ENCODE data around the gene BTBD2.
A peak's percentile ranks its signal among the peaks of the same experiment; 100 is the strongest.
"Not testable (repeated sequence)": the region's sequence is repeated elsewhere in the genome, so short reads cannot be mapped to it uniquely, and the experiment has no call there.

BTBD2 gene

DNA sequence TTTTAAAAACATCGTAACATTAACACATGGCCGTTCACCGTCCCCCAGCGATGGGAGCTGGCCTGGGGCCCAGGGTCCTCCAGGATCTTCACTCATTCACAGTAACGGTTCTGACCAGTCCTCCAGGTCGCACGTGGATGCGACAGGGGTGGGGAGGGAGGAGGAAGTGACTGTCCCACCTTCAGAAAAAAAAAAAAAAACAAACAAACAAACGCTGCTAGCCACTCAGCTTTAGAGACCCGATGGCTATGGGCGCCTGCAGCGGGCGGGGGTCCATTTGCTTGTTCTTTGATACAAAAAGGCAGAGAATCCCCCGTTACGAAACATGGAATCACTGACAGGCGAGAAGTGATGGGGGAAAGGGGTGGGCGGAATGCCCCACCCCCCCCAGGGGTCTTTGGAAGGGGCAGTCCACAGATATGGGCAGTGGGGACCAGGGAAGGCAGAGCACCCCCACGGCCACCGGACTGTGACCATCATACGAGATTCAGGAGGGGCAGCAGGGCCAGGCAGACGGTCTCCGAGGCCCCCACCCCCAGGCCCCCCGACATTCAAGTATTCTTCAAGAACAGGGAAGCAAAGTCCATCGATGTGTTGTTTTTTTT, 22.2 kb upstream of the BTBD2 start:
- no peak overlapping the region for H3K4me3 ChIP-seq (ENCODE audit: low read length)
- DNase-seq (ENCODE audit: low read depth) = no peak
- TF ChIP-seq, protein P1, sequence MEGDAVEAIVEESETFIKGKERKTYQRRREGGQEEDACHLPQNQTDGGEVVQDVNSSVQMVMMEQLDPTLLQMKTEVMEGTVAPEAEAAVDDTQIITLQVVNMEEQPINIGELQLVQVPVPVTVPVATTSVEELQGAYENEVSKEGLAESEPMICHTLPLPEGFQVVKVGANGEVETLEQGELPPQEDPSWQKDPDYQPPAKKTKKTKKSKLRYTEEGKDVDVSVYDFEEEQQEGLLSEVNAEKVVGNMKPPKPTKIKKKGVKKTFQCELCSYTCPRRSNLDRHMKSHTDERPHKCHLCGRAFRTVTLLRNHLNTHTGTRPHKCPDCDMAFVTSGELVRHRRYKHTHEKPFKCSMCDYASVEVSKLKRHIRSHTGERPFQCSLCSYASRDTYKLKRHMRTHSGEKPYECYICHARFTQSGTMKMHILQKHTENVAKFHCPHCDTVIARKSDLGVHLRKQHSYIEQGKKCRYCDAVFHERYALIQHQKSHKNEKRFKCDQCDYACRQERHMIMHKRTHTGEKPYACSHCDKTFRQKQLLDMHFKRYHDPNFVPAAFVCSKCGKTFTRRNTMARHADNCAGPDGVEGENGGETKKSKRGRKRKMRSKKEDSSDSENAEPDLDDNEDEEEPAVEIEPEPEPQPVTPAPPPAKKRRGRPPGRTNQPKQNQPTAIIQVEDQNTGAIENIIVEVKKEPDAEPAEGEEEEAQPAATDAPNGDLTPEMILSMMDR (IDR thresholded peaks at IDR 0.05; ENCODE audit: insufficient read depth, low read depth, low read length, missing control alignments) = no peak

DNA sequence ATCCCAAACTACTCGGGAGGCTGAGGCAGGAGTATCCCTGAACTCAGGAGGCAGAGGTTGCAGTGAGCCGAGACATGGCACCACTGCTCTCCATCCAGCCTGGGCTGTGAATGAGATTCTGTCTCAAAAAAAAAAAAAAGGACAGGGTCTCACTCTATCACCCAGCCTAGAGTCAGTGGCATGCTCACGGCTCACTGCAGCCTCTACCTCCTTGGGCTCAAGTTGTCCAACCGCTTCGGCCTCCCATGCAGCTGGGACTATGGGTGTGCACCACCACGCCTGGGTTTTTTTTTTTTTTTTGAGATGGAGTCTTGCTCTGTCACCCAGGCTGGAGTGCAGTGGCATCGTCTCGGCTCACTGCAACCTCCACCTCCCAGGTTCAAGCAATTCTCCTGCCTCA, 20.9 kb upstream of the BTBD2 start:
- DNase-seq (ENCODE audit: low read depth) = no peak
- TF ChIP-seq, protein P1 (IDR thresholded peaks at IDR 0.05; ENCODE audit: insufficient read depth, low read depth, low read length, missing control alignments) = no peak
- H3K4me3 ChIP-seq (ENCODE audit: low read length) = no peak overlapping the region

DNA sequence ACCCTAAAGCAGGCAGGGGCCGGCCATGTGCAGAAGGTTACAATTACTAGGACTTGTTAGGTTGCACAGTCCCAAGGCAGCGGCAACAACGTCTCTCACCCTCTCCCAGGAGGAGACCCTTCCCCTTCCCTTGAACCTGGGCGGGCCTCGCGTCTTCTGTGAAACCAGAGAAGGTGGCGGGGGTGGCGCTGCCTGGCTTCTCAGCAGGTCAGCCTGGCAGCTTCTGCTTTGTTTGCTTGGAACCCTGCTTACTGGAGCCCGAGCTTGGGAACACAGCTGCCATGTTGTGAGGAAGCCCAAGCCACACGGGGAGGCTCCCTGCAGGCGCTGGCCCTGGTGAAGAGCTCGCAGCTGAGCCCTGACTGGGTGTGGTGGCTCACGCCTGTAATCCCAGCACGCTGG, 20.1 kb upstream of the BTBD2 start:
- no peak for DNase-seq (ENCODE audit: low read depth)
- TF ChIP-seq, protein P1 (IDR thresholded peaks at IDR 0.05; ENCODE audit: insufficient read depth, low read depth, low read length, missing control alignments) = no peak
- no peak overlapping the region for H3K4me3 ChIP-seq (ENCODE audit: low read length)

DNA sequence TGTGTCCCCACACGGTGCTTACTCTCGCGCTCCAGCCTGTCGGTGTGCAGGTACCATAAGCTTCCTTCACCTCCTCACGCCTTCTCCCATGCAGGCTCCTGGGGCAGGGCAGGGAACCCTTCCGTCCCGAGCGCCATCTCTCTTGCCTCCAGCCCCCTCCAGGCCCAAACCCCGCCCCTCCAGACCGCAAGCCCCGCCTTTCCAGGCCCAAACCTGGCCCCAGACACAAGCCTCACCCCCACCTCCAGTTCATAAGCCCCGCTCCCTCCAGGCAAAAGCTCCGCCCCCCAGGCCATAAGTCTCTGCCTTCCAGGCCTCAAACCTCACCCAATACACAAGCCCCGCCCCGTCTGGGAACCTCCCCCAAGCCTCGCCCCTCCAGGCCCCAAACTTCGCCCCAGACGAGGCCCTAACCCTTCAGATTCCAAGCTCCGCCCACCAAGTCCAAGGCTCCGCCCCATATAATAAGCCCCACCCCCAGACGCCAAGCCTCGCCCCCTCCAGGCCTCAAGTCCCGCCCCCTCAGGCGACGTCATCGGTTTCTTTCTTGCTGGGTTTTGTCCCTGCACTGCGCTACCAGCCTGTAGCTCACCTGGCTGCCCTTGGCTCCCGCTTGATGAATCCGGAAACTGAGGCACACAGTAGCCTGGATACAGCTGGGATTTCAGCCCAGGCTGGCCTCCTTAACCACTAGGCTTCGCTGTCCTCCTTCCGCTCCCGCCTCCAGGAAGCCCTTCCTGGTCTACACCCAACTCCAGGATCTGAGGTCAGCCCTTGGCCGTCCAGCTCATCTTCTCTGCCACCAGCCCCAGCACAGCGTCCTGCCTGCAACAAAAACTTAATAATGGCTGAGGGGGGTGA, 19.4 kb upstream of the BTBD2 start:
- no peak overlapping the region for H3K4me3 ChIP-seq (ENCODE audit: low read length)
- TF ChIP-seq, protein P1 (IDR thresholded peaks at IDR 0.05; ENCODE audit: insufficient read depth, low read depth, low read length, missing control alignments) = no peak
- DNase-seq (ENCODE audit: low read depth) = peak; percentile 60

DNA sequence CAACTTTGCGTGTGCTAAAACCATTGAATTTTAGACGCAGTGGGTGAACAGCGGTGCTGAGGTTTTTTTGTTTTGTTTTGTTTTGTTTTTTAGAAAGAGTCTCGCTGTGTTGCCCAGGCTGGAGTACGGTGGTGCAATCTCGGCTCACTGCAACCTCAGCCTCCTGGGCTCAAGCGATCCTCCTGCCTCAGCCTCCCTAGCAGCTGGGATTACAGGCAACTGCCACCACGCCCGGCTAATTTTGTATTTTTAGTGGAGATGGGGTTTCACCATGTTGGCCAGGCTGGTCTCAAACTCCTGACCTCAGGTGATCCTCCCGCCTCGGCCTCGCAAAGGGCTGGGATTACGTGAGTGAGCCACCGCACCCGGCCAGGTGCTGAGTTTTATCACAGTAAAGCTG, 18.7 kb upstream of the BTBD2 start:
- not testable (repeated sequence) for H3K4me3 ChIP-seq (ENCODE audit: low read length); DNase-seq (ENCODE audit: low read depth)

DNA sequence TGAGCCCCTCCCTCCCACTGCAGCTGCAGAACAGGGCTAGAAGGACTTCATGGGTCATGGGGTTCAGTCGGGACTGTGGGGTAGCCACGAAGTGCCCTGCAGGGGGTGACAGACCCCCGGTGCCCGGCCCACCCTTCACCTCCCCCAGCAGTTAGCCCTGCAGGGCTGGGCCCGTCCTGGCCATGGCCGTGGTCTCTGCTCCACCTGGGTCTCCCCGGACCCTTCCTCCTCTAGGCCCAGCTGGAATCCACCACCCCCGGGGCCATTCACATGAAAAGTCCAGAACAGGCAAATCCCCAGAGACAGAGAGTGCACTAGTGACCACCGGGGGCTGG, 18.3 kb upstream of the BTBD2 start:
- H3K4me3 ChIP-seq (ENCODE audit: low read length) = no peak overlapping the region
- DNase-seq (ENCODE audit: low read depth) = no peak
- TF ChIP-seq, protein P1 (IDR thresholded peaks at IDR 0.05; ENCODE audit: insufficient read depth, low read depth, low read length, missing control alignments) = no peak

DNA sequence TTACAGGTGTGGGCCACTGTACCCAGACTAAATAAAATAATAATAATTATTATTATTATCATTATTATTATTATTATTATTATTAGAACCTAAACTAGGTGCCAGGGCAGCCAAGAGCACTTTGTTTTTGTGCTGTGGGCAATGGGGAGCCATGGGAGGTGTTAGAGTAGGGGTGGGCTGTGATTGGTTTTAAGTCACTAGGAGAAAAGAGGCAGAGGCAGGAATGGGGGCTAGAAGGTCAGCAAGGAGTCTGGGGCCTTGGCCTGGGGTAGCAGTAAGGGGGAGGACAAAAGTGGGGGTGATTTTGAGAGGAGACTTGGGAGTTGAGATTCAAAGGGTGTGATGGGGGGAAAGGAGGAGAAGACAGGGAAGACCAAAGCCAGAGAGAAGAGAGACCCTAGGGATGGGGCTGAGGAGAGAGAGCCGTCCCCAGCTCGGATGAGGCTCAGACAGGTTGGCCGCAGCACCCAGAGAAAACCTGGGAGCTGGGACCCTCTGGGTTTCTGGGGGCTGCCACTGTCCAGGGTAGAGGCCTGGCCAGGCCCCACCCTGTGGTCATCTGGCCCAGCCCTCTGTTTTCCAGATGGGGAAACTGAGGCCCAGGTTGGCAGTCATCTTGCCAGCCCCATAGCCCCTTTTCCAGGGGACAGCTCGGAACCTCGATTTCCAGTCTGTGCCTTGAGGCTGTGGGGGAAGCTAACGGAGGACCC, 17.8 kb upstream of the BTBD2 start:
- no peak for DNase-seq (ENCODE audit: low read depth)
- no peak overlapping the region for H3K4me3 ChIP-seq (ENCODE audit: low read length)
- TF ChIP-seq, protein P1 (IDR thresholded peaks at IDR 0.05; ENCODE audit: insufficient read depth, low read depth, low read length, missing control alignments) = no peak

Measured in epithelial cell of esophagus (primary cell).